GDM1 (cell line): Measurements from ENCODE around the gene CDHR1.

ENCODE experiments used
- DNase-seq: peaks from one replicate; lab custom pipeline; 2025; lab: John Stamatoyannopoulos, UW

Gene CDHR1

GRCh38 chr10:84233940-84234339 is 39.6 kb downstream of the CDHR1 start:
- no peak for DNase-seq

GRCh38 chr10:84234479-84234878 is 40.1 kb downstream of the CDHR1 start:
- DNase-seq: no peak

GRCh38 chr10:84235096-84235495 is 40.8 kb downstream of the CDHR1 start:
- DNase-seq: no peak

DNA sequence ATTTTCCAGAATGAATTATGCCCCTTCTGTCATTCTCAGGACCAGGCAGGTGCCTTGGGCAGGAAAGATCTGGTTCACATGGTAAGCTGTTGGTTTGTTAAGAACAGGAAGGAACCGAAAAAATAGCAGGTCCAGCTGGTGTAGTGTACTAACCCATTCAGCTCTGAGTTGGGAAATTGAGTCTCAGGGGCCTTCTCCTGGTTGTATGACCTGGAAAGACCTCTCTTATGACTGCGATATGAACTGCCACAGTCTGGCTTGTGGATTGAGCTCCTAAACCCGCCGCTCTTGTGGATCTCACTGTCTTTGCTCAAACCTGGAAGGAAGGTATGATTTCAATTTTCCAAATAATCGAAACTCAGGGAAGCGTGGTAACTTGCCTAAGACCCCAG is 42.5 kb downstream of the CDHR1 start:
- no peak for DNase-seq

- no peak for DNase-seq
These were observed 43.1 kb downstream of the CDHR1 start for GRCh38 chr10:84237199-84238051.

GRCh38 chr10:84238909-84239308 is 44.6 kb downstream of the CDHR1 start:
- DNase-seq: no peak

GRCh38 chr10:84241185-84241790 is 47.0 kb downstream of the CDHR1 start, which contains the start of gene LRIT1:
TSS of gene LRIT1 (minus strand) at chr10:84241546. CDS start at chr10:84241439, 107 bp downstream.
- DNase-seq: no peak

GRCh38 chr10:84243759-84244158 is 49.4 kb downstream of the CDHR1 start:
- no peak for DNase-seq

GRCh38 chr10:84244651-84245270 is 50.4 kb downstream of the CDHR1 start, which contains the start of gene RGR:
TSS of gene RGR (plus strand) at chr10:84245053. CDS start at chr10:84245091, 38 bp downstream.
- no peak for DNase-seq

GRCh38 chr10:84247496-84247895 is 53.2 kb downstream of the CDHR1 start:
- DNase-seq: no peak

- DNase-seq: no peak
These were observed 54.5 kb downstream of the CDHR1 start for GRCh38 chr10:84248794-84249193.

- DNase-seq: no peak
These were observed 60.5 kb downstream of the CDHR1 start for GRCh38 chr10:84254552-84255478.

DNA sequence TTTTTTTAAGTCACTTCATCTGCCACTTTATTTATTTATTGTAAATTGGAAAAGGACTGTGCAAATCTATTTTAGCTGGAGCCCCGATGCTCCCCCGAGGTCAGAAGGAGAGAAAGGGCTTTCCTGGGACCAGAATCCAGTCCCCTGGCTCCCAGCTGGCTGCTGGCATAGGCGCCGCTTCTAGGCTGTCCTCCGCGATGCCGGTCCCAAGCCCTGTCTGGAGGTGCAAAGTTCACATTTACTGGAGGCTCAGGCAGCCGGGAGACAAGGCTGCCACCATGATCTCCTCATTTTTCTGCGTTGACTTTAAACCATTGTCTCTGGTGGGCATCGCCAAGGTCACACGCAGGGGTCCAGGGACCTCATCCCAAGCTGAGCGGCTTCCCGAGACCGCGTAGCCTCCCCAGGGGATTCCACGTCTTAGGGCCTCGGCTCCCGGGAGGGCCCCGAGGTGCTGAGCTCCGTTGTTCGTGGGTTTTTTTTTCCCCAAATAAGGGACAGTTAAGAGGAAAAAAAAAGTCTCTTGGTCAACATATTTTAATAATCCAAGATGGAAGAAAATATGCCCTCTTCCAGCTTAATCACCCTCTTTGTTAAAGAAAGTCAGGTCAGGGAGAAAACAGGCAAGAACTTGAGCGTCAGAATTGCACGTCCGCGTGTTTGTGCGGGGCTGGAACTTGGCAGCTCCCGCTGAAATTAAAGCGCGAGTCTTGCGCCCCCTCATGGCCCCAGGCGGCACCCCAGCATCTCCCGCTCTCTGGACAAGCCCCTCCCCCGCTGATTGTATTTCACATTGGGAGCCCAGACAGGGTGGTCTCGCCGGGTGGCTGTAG is 62.4 kb downstream of the CDHR1 start:
- no peak for DNase-seq

GRCh38 chr10:84257343-84258020 is 63.1 kb downstream of the CDHR1 start:
- DNase-seq: no peak

DNA sequence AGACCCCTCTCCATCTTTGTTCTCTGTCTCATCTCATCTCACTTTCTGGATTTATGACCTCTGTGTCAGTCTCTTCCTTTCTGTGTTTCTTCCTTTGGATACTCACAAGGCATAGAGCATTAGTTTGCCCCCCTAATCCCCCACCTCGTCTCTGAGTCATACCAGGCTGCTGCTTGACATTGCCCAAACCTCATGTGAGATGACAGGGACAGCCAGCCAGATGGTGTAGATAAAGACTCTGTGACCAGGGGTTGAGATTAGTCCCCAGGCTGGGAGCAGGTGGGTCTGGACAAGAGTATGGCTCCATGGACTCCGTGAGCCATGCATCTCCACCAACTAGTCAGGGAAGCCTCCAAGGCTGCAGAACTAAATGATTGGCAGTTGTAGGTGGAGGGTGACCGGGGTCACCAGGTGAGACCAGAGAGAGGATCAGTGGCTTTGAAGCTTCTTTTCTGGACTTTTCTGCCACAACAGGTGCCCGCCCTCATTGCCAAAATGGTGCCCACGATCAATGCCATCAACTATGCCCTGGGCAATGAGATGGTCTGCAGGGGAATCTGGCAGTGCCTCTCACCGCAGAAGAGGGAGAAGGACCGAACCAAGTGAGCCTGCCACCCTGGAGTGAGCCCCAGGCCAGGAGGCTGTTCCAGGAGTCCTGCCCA is 63.8 kb downstream of the CDHR1 start:
- no peak for DNase-seq

DNA sequence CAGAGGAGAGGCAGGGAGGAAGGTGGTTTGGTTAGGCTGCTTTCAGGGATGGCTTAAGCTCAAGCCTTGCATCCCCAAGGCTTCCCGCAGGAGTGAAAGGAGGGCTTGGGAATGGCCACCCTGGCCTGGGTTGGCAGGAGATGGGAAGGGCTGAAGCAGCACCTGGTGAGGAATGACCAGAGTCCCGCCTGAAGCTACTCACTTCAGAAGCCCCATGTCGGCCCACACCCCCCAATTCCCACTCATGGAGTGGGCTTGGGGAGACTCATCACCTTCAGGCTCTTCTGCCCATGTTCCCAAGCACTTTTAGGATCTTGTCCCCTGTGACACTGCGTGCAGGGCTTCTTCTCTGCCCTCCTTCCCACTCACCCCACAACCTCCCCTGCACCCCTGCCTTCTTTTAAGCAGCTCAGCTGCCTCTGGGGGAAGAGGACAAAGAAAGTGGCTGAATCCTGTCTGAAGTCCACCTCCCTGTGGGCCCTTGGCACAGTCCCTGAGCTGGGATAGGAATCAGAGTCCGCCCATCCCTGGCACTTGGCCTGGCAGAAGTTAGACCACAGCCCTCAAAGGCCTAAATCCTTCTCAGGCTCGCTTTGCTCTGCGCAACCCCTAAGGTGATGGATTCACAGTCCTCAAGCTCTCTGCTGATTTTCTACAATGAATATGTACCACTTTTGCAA is 67.0 kb downstream of the CDHR1 start:
- no peak for DNase-seq

- no peak for DNase-seq
These were observed 68.0 kb downstream of the CDHR1 start for GRCh38 chr10:84262190-84262956.

DNA sequence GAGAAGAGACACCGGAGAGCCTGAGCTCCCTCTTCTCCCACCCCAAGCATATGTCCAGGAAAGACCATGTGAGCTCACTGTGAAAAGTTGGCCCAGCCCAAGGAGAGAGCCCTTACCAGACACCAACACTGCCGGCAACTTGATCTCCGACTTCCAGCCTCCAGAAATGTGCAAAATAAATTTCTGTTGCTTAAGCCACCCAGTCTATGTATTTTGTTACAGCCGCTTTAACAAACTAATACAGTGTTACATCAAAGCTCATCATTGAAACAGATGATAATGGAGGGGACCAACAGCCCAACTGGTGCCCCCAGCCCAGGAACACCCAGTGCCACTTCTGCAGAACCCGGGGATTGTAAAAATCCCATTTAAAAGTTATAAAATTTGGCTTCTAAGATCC is 69.4 kb downstream of the CDHR1 start:
- DNase-seq: no peak
